ENCODE data around the gene EFNA4.

Gene EFNA4

GRCh38 chr1:155072531-155073289 lies 9.2 kb downstream of the EFNA4 start:
- H3K27ac ChIP-seq = no peak overlapping the region
- no peak for TF ChIP-seq CTCF (conservative IDR thresholded peaks at IDR 0.05)

- H3K27ac ChIP-seq = no peak overlapping the region
- TF ChIP-seq CTCF (conservative IDR thresholded peaks at IDR 0.05) = no peak
Measured at GRCh38 chr1:155073377-155074242, 10.1 kb downstream of the EFNA4 start.

- no peak overlapping the region for H3K27ac ChIP-seq
- no peak for TF ChIP-seq CTCF (conservative IDR thresholded peaks at IDR 0.05)
Measured at GRCh38 chr1:155075535-155075934, 12.0 kb downstream of the EFNA4 start.

GRCh38 chr1:155076371-155076770 lies 12.8 kb downstream of the EFNA4 start:
- TF ChIP-seq CTCF (conservative IDR thresholded peaks at IDR 0.05) = no peak
- H3K27ac ChIP-seq = no peak overlapping the region

DNA sequence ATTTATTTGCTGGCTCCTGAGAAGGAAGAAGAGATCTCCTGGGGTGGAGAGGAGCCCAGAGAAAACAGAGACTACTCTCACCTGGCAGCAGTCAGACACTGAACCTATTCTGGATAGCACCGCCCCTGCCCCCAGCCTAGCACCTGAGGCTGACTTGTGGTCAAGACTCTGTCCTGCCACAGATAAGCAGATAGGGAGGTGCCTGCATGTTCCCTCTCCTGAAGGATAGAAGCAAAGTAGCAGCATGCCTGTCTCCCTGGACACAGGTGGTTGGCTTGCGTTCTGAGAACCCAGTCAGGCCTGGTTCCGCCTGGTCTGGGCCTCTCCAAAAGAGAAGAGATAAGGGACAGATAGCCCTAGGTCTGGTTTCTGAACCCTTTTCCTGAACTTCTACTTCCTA lies 13.8 kb downstream of the EFNA4 start:
- TF ChIP-seq CTCF (conservative IDR thresholded peaks at IDR 0.05) = no peak
- no peak overlapping the region for H3K27ac ChIP-seq

GRCh38 chr1:155077758-155078445 lies 14.4 kb downstream of the EFNA4 start:
- no peak for TF ChIP-seq CTCF (conservative IDR thresholded peaks at IDR 0.05)
- peak overlapping the region; percentile 81; the same call in 1 of the 2 replicates for H3K27ac ChIP-seq

Data from VCaP (cell line).